ENCODE measurements around the gene C1QTNF6.

DNA sequence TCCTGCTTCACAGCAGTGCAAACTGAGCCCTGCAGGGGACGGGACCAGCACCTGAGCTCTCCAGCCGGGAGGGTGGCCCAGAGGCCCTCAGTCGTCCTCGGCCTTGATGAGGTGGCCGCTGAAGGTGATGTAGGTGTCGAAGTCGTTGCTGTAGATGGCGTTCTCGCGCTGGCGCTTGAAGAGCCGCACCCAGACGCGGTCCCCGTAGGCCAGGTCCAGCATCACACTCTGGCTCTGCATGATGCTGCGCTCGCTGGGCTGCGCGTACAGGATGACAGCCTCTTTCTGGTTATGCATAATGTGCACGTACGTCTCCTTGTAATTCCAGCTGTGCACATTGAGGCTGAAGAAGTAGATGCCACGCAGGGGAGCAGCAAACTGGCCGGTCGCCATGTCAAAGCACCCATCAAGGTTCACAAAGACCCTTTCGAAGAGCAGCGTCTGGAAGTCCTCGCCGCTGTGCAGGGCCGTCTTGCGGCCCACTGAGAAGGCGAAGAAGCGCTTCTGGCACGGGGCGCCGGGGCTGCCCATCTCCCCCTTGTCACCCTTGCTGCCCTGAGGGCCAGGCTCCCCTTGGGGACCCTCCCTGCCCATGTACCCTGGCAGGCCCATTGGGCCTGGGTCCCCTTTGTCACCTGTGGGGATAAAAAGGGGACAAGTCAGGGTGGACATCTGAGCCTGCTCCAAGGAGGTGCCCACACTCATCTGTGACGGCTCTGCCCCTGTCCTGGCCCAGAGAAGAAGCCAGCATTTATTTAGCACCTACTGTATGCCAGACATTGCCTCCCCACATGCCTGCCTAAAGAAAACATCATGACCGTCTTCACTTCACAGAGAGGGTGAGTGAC is 5.7 kb downstream of the C1QTNF6 start:
- TF ChIP-seq EZH2phosphoT487 (IDR thresholded peaks at IDR 0.05; ENCODE audit: borderline replicate concordance, low read depth, low read length) (no peak), CTCF (conservative IDR thresholded peaks at IDR 0.05; ENCODE audit: low read length) (no peak)
